B cell (primary cell): Measurements from ENCODE around the gene ATAD1. TPM values are rescaled to one million over a fixed set of nuclear protein-coding genes. Genes with fewer than 3 reads are reported as not detected.
"Not testable (repeated sequence)": the region's sequence is repeated elsewhere in the genome, so short reads cannot be mapped to it uniquely, and the experiment has no call there.

Experiments
- ATAC-seq: fragments of 200-7000 bp; cut with Tn5 transposase; one replicate; pipeline ENCODE4 v1.10.0; 2021; ENCODE audit warnings: low read depth, mild to moderate bottlenecking, moderate number of reproducible peaks, moderate library complexity
- CTCF ChIA-PET: fragments of 350-600 bp; sonication (Branson Sonifier 250); formaldehyde crosslinking; loops from one replicate; lab custom pipeline; 2021; ENCODE audit warnings: antibody characterized with exemption, inconsistent platforms; lab: Charles Lee
- POLR2A ChIA-PET: fragments of 350-600 bp; sonication (Branson Sonifier 250); formaldehyde crosslinking; loops from one replicate; lab custom pipeline; 2021; ENCODE audit warnings: antibody characterized with exemption; lab: Charles Lee
- DNase-seq: peaks from one replicate; pipeline ENCODE4 v3.0.0; 2013
- H2AFZ ChIP-seq: 2 replicates; pipeline ENCODE4 v1.6.1; 2012; ENCODE audit warnings: mild to moderate bottlenecking, low read depth, low read length; ENCODE audit not compliant: insufficient read depth, poor library complexity, severe bottlenecking
- H3K27ac ChIP-seq, 2 donors: 1 replicate in 1 of 2; 2 replicates in 1 of 2; pipeline ENCODE4 v1.5.1; 2012 to 2013; ENCODE audit warnings: low read length in 2 of 2, mild to moderate bottlenecking in 2 of 2, moderate library complexity in 1 of 2
- H3K27me3 ChIP-seq, 4 experiments: fragments of 200-600 bp in 1 of 4; sonication (generic) in 1 of 4; replicated peaks in 1 of 4; 1 replicate in 2 of 4; 2 replicates in 2 of 4; pipeline versions ENCODE4 v1.6.1 to v1.7.0; 2013 to 2016; ENCODE audit warnings: low read length in 3 of 4, mild to moderate bottlenecking in 2 of 4, mixed read lengths in 1 of 4, moderate library complexity in 1 of 4; ENCODE audit not compliant: insufficient read depth in 4 of 4, control insufficient read depth in 3 of 4; ENCODE audit errors: control extremely low read depth in 1 of 4
- H3K36me3 ChIP-seq, 2 experiments: replicated peaks in 1 of 2; 1 replicate in 1 of 2; 2 replicates in 1 of 2; pipeline versions ENCODE4 v1.6.1 to v1.7.1; 2013; ENCODE audit warnings: low read length in 1 of 2; ENCODE audit not compliant: insufficient read depth in 2 of 2, control insufficient read depth in 1 of 2; ENCODE audit errors: control extremely low read depth in 1 of 2, extremely low read depth in 1 of 2
- H3K4me1 ChIP-seq, 2 donors: fragments of 200-600 bp in 1 of 2; sonication (generic) in 1 of 2; 1 replicate in 1 of 2; 2 replicates in 1 of 2; pipeline versions ENCODE4 v1.5.1 to v1.6.1; 2013 to 2017; ENCODE audit warnings: low read length in 2 of 2; ENCODE audit not compliant: control insufficient read depth in 2 of 2, insufficient read depth in 2 of 2
- H3K4me2 ChIP-seq: replicated peaks from 2 replicates; pipeline ENCODE3; 2012; ENCODE audit warnings: mild to moderate bottlenecking, low read depth, low read length; ENCODE audit not compliant: poor library complexity, severe bottlenecking
- H3K4me3 ChIP-seq, 5 experiments: fragments of 200-600 bp in 1 of 5; sonication (generic) in 1 of 5; 1 replicate in 3 of 5; 2 replicates in 2 of 5; pipeline versions ENCODE4 v1.5.1 to v1.7.0; 2011 to 2016; ENCODE audit warnings: low read length in 4 of 5, mild to moderate bottlenecking in 4 of 5, low read depth in 2 of 5, control low read depth in 1 of 5, moderate library complexity in 1 of 5; ENCODE audit not compliant: insufficient read depth in 1 of 5; ENCODE audit errors: control extremely low read depth in 1 of 5, extremely low read depth in 1 of 5
- H3K79me2 ChIP-seq: fragments of 200-600 bp; sonication (generic); one replicate; pipeline ENCODE4 v1.6.0; 2016; ENCODE audit warnings: low read length; ENCODE audit not compliant: control insufficient read depth, insufficient read depth
- H3K9ac ChIP-seq: fragments of 200-600 bp; sonication (generic); 2 replicates; pipeline ENCODE4 v1.6.1; 2017; ENCODE audit warnings: mild to moderate bottlenecking, low read length, moderate library complexity
- H3K9me3 ChIP-seq, 3 donors: one replicate each; pipeline versions ENCODE4 v1.6.1 to v1.7.1; 2013; ENCODE audit warnings: low read length in 2 of 3; ENCODE audit not compliant: control insufficient read depth in 2 of 3, insufficient read depth in 1 of 3; ENCODE audit errors: control extremely low read depth in 1 of 3
- H4K20me1 ChIP-seq: 2 replicates; pipeline ENCODE4 v1.6.0; 2012; ENCODE audit warnings: mild to moderate bottlenecking, low read length; ENCODE audit not compliant: insufficient read depth, control insufficient read depth, poor library complexity, severe bottlenecking
- H3K27ac Mint-ChIP-seq: one replicate; pipeline ENCODE4 v1.8.0; 2021; ENCODE audit warnings: mixed read lengths
- H3K27me3 Mint-ChIP-seq: one replicate; pipeline ENCODE4 v1.8.0; 2021; ENCODE audit warnings: mixed read lengths
- H3K4me1 Mint-ChIP-seq: one replicate; pipeline ENCODE4 v1.8.0; 2021; ENCODE audit warnings: mixed read lengths
- H3K4me3 Mint-ChIP-seq: one replicate; pipeline ENCODE4 v1.8.0; 2021; ENCODE audit warnings: mixed read lengths
- H3K9me3 Mint-ChIP-seq: one replicate; pipeline ENCODE4 v1.8.0; 2022; ENCODE audit warnings: mixed read lengths; ENCODE audit not compliant: insufficient read depth
- CTCF ChIP-seq: fragments of 200-600 bp; IDR thresholded peaks from one replicate; pipeline ENCODE4 v1.8.0; 2022; ENCODE audit warnings: antibody characterized with exemption, mild to moderate bottlenecking
- EZH2 ChIP-seq: IDR thresholded peaks from 2 replicates; pipeline ENCODE4 v1.6.1; 2012; ENCODE audit warnings: borderline replicate concordance, low read depth, mild to moderate bottlenecking, moderate library complexity, low read length; ENCODE audit not compliant: insufficient read depth, poor library complexity, severe bottlenecking
- WGBS: methylation state at CpG from one replicate; pipeline ENCODE4 v1.1.5; 2013; ENCODE audit warnings: missing lambda C conversion rate; ENCODE audit not compliant: insufficient coverage; 5-methylcytosine and 5-hydroxymethylcytosine counted together
- intact Hi-C: fragments of 100-400 bp; cut with micrococcal nuclease; formaldehyde crosslinking; loops from one replicate; pipeline ENCODE4 v1.10.0; 2022
- polyA plus RNA-seq: library from polyadenylated mRNA; depleted of rRNA; stranded (reverse); fragments of >200 nt; gene quantifications from 2 replicates; pipeline ENCODE4 v1.2.3, GENCODE V29; 2012
- total RNA-seq, 2 donors: library from RNA; stranded (reverse); fragments of 120-200 nt in 1 of 2; gene quantifications; 1 replicate in 1 of 2; 2 replicates in 1 of 2; pipeline versions ENCODE4 v1.2.3 to v1.2.4, GENCODE V29; 2013 to 2022

ATAD1 gene
- total and polyA plus RNA-seq, 2 donors (not counting 1 experiment from before 2014, with no cell fraction given), result 6.1 to 44.9 TPM

- Histone ChIP-seq H3K9ac (no peak overlapping the region), H3K36me3 (no peaks in the 10 kb centered on the region), H3K27ac (no peak overlapping the region), H3K4me1 (peaks cover 0 to 4% of the 10 kb centered on the region in 2 donors), H3K27me3 (no peaks in the 10 kb centered on the region), H3K9me3 (no peaks in the 10 kb centered on the region), H2AFZ (no peak overlapping the region), H3K79me2 (no peaks in the 10 kb centered on the region), H3K4me2 (no peak overlapping the region), H4K20me1 (no peaks in the 10 kb centered on the region), H3K4me3 (no peak overlapping the region)
- no peak for DNase-seq
- H3K4me3 Mint-ChIP-seq, result no peak overlapping the region
- H3K9me3 Mint-ChIP-seq, result no peaks in the 10 kb centered on the region
- no peak for ATAC-seq
- no peaks in the 10 kb centered on the region for H3K27me3 Mint-ChIP-seq
- peaks cover 5% of the 10 kb centered on the region for H3K4me1 Mint-ChIP-seq
- intact Hi-C loops, result no loop called here
- ChIA-PET POLR2A (no interaction called here), CTCF (interaction anchor here (0.7 to 9.0 kb wide), 7 partner anchors 9 to 960 kb away, joined by 3 to 117 read pairs (median 3); no protein-coding TSS in a partner anchor)
- TF ChIP-seq EZH2 (no peak), CTCF (no peak)
- H3K27ac Mint-ChIP-seq, result no peak overlapping the region
These were observed 31.0 kb upstream of the ATAD1 start for GRCh38 chr10:87849001-87849400.

- H3K36me3 ChIP-seq, result no peaks in the 10 kb centered on the region
- TF ChIP-seq EZH2 (no peak), CTCF (no peak)
- H3K27ac ChIP-seq, result no peak overlapping the region
- Mint-ChIP-seq H3K4me1 (peaks cover 5% of the 10 kb centered on the region), H3K27ac (no peak overlapping the region), H3K27me3 (no peaks in the 10 kb centered on the region), H3K4me3 (no peak overlapping the region), H3K9me3 (no peaks in the 10 kb centered on the region)
- H3K4me1 ChIP-seq, result peaks cover 0 to 4% of the 10 kb centered on the region in 2 donors
- no peak for ATAC-seq
- H2AFZ ChIP-seq, result no peak overlapping the region
- no peak overlapping the region for H3K4me3 ChIP-seq
- intact Hi-C loops, result no loop called here
- H3K27me3 ChIP-seq, result no peaks in the 10 kb centered on the region
- no peaks in the 10 kb centered on the region for H3K9me3 ChIP-seq
- ChIA-PET POLR2A (no interaction called here), CTCF (interaction anchor here (1.8 to 9.0 kb wide), 2 partner anchors 12 to 707 kb away, joined by 4 to 117 read pairs; no protein-coding TSS in a partner anchor)
- DNase-seq, result no peak
- no peaks in the 10 kb centered on the region for H3K79me2 ChIP-seq
- no peak overlapping the region for H3K9ac ChIP-seq
- H4K20me1 ChIP-seq, result no peaks in the 10 kb centered on the region
- H3K4me2 ChIP-seq, result no peak overlapping the region
These were observed 29.5 kb upstream of the ATAD1 start for GRCh38 chr10:87847550-87847949.

- intact Hi-C loops, H3K4me3 Mint-ChIP-seq, H3K9me3 ChIP-seq, H4K20me1 ChIP-seq, DNase-seq, POLR2A ChIA-PET, H3K4me1 ChIP-seq, H3K4me1 Mint-ChIP-seq, H3K4me2 ChIP-seq, H3K9ac ChIP-seq, H3K36me3 ChIP-seq, H3K9me3 Mint-ChIP-seq, H2AFZ ChIP-seq, H3K27ac Mint-ChIP-seq, H3K4me3 ChIP-seq, H3K79me2 ChIP-seq, ATAC-seq, H3K27me3 ChIP-seq, H3K27me3 Mint-ChIP-seq, H3K27ac ChIP-seq: not testable (repeated sequence)
- CTCF ChIA-PET, result interaction anchor here (0.7 to 9.0 kb wide), 3 partner anchors 29 to 708 kb away, joined by 3 to 117 read pairs (median 3); no protein-coding TSS in a partner anchor
- 100% methylated on average over 4 of the region's 8 CpGs for WGBS
These were observed 28.7 kb upstream of the ATAD1 start for GRCh38 chr10:87846711-87847110.
